Left ventricle myocardium inferior (tissue), 1 donor: Measurements from ENCODE around the gene ITGAE. TPM values are rescaled to one million over a fixed set of nuclear protein-coding genes. Genes with fewer than 3 reads are reported as not detected.
"Not testable (repeated sequence)": the region's sequence is repeated elsewhere in the genome, so short reads cannot be mapped to it uniquely, and the experiment has no call there.

ENCODE experiments used
- DNase-seq: peaks from one replicate; pipeline ENCODE4 v3.0.0-alpha.2; 2020
- H3K27ac ChIP-seq: fragments of 200-600 bp; replicated peaks from 2 replicates; pipeline ENCODE4 v1.8.0; 2021
- H3K27me3 ChIP-seq: fragments of 200-600 bp; 2 replicates; pipeline ENCODE4 v1.8.0; 2021; ENCODE audit warnings: low read depth
- H3K36me3 ChIP-seq: fragments of 200-600 bp; 2 replicates; pipeline ENCODE4 v1.8.0; 2021
- H3K4me1 ChIP-seq: fragments of 200-600 bp; 2 replicates; pipeline ENCODE4 v1.8.0; 2021
- H3K4me3 ChIP-seq: fragments of 200-600 bp; 2 replicates; pipeline ENCODE4 v1.8.0; 2021; ENCODE audit warnings: mild to moderate bottlenecking, moderate library complexity
- H3K9me3 ChIP-seq: fragments of 200-600 bp; replicated peaks from 2 replicates; pipeline ENCODE4 v1.8.0; 2021
- intact Hi-C: fragments of 100-400 bp; cut with micrococcal nuclease; formaldehyde crosslinking; loops from one replicate; pipeline ENCODE4 v1.11.0; 2022
- total RNA-seq: library from RNA; stranded (reverse); fragmentation: NEBNext Ultra II Directional; extraction: Animal tissue kit (Norgen Biotek cat#: 25700); gene quantifications from one replicate; pipeline ENCODE4 v1.2.1, GENCODE V29; 2021
- TF ChIP-seq, protein P1 (sequence below): fragments of 200-600 bp; IDR thresholded peaks from 2 replicates; pipeline ENCODE4 v1.8.0; 2021; ENCODE audit warnings: antibody characterized with exemption, mild to moderate bottlenecking, borderline replicate concordance
- donor health status: DM: no; HTN: yes; CAD: no; lungs with severe emphysema.

The ITGAE gene
- total RNA-seq, 1 donor from 2014 or later, result 19.6 TPM

DNA sequence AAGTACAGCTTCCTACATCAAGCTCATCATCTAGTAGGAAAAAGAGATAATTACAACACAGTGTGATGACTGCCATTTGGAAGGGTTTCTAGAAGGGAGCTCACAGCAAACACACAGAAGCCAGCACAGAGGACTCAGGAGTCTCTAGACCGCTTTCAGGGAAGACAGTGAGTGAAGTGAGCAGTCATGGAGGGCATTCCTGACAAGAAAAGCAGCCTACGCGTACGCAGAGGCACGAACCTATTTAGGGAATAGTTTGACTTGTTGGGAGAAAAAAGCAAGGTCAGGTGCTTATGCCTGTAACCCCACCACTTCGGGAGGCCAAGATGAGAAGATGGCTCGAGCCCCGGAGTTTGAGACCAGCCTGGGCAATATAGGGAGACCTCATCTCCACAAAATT is 85.7 kb downstream of the ITGAE start:
- H3K36me3 ChIP-seq, result peaks cover 66% of the 10 kb centered on the region
- H3K27me3 ChIP-seq, result no peaks in the 10 kb centered on the region
- TF ChIP-seq, protein P1, sequence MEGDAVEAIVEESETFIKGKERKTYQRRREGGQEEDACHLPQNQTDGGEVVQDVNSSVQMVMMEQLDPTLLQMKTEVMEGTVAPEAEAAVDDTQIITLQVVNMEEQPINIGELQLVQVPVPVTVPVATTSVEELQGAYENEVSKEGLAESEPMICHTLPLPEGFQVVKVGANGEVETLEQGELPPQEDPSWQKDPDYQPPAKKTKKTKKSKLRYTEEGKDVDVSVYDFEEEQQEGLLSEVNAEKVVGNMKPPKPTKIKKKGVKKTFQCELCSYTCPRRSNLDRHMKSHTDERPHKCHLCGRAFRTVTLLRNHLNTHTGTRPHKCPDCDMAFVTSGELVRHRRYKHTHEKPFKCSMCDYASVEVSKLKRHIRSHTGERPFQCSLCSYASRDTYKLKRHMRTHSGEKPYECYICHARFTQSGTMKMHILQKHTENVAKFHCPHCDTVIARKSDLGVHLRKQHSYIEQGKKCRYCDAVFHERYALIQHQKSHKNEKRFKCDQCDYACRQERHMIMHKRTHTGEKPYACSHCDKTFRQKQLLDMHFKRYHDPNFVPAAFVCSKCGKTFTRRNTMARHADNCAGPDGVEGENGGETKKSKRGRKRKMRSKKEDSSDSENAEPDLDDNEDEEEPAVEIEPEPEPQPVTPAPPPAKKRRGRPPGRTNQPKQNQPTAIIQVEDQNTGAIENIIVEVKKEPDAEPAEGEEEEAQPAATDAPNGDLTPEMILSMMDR, result no peak
- no peak overlapping the region for H3K27ac ChIP-seq
- H3K9me3 ChIP-seq, result no peaks in the 10 kb centered on the region
- intact Hi-C loops, result no loop called here
- no peak overlapping the region for H3K4me3 ChIP-seq
- peaks cover 11% of the 10 kb centered on the region for H3K4me1 ChIP-seq
- DNase-seq, result no peak

- Histone ChIP-seq H3K4me3 (no peak overlapping the region), H3K27ac (no peak overlapping the region), H3K27me3 (no peaks in the 10 kb centered on the region), H3K9me3 (no peaks in the 10 kb centered on the region), H3K36me3 (peaks cover 55% of the 10 kb centered on the region), H3K4me1 (no peaks in the 10 kb centered on the region)
- intact Hi-C loops, result no loop called here
- TF ChIP-seq, protein P1, result no peak
- no peak for DNase-seq
Observed at GRCh38 chr17:3712811-3713463, 88.1 kb downstream of the ITGAE start.

DNA sequence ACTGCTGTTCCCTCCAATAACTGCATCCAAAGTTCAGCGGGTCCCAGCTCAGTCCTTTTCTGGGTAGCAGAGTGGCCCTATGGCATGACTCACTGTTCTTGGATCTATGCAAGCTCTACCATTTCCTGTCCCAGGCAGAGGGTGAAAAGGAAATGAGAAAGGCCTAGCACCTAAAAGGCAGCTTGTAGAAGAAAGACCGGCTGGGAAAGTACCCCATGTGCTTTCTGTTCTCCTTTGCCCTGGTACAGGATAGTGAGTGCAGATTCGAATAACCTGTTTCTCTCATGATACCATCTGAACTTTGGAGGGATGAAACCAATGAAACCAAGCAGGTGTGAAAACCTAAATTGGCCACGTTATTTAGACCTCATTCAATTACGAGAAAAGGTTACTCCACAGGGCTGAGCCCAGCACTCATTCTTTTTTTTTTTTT is 90.0 kb downstream of the ITGAE start:
- intact Hi-C loops, result no loop called here
- TF ChIP-seq, protein P1, result no peak
- Histone ChIP-seq H3K9me3 (no peaks in the 10 kb centered on the region), H3K36me3 (peaks cover 35% of the 10 kb centered on the region), H3K27me3 (no peaks in the 10 kb centered on the region), H3K4me1 (no peaks in the 10 kb centered on the region), H3K4me3 (no peak overlapping the region), H3K27ac (no peak overlapping the region)
- DNase-seq, result no peak

DNA sequence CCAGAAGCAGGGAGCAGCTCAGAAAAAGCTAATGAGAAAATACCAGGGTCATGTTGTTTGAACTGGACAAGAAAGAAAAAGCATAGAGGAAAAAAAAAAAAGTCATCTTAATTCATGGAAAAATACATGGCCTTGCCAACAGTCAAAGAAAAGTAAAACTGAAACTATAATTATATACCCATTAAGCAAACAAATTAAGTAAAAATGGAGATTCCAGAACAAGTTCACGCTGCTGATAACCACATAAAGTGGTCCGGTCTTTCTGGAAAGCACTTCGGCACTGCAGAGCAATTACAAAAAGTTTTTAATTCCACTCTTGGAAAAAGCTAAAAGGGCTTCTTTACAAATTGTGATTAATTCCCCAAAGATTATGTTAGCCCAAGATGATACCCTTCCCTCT is 92.6 kb downstream of the ITGAE start:
- Histone ChIP-seq H3K4me3 (no peak overlapping the region), H3K27ac (no peak overlapping the region), H3K9me3 (no peaks in the 10 kb centered on the region), H3K4me1 (no peaks in the 10 kb centered on the region), H3K27me3 (no peaks in the 10 kb centered on the region), H3K36me3 (peaks cover 11% of the 10 kb centered on the region)
- intact Hi-C loops, result no loop called here
- TF ChIP-seq, protein P1, result no peak
- no peak for DNase-seq

GRCh38 chr17:3705718-3705984 is 95.3 kb downstream of the ITGAE start:
- H3K27me3 ChIP-seq, H3K9me3 ChIP-seq, intact Hi-C loops, DNase-seq, H3K27ac ChIP-seq, H3K4me3 ChIP-seq, H3K4me1 ChIP-seq, H3K36me3 ChIP-seq: not testable (repeated sequence)

DNA sequence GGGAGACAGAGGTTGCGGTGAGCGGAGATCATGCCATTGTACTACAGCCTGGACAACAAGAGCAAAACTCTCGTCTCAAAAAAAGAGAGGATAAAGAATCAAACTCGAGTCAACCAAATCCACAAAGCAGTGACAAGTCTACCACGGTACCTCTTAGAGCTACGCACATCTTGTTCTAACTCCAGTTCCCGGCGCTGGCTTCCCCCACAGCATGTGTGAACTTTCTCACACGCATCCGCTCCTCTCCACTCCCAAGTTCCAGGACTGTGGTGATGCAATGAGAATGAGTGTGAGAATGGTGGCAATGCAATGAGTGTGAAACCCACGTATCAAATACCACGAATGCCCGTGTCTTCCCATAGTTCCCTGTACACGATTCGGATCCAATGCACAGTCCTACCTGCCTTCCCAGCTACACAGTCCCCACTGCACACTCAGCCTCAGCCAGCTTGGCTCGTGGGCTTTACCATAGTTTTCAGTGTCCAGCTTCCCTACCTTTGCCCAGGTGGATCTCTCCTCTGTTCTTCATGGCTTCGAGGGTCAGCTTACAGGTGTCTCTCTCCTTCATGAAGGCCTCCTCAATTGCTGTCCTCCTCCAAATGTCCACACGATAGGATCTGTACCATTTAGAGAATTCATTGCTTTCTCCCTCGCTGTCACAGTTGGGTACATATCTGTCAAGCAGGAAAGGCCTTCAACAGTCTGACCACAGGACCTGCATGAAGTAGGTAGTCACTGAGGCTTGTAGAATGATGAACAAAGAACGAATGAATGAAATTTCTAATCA is 95.9 kb downstream of the ITGAE start:
- TF ChIP-seq, protein P1, result no peak

DNA sequence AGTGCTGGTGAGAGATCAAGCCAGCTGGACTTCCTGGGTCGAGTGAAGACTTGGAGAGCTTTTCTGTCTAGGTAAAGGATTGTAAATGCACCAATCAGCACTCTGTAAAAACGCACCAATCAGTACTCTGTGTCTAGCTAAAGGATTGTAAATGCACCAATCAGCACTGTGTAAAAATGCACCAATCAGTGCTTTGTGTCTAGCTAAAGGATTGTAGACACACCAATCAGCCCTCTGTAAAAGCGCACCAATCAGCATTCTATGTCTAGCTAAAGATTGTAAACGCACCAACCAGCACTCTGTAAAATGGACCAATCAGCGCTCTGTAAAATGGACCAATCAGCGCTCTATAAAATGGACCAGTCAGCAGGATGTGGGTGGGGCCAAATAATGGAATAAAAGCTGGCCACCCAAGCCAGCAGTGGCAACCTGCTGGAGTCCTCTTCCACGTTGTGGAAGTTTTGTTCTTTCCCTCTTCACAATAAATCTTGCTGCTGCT is 98.9 kb downstream of the ITGAE start:
- peaks cover 14% of the 10 kb centered on the region for H3K27me3 ChIP-seq
- H3K36me3 ChIP-seq, H3K27ac ChIP-seq, H3K4me1 ChIP-seq, H3K9me3 ChIP-seq, DNase-seq, H3K4me3 ChIP-seq, intact Hi-C loops: not testable (repeated sequence)

More for the DNA sequence above, 95.9 kb downstream of the ITGAE start:
- no peaks in the 10 kb centered on the region for H3K36me3 ChIP-seq
- intact Hi-C loops, result no loop called here
- no peak overlapping the region for H3K4me3 ChIP-seq
- no peak overlapping the region for H3K27ac ChIP-seq
- H3K27me3 ChIP-seq, result no peaks in the 10 kb centered on the region
- H3K4me1 ChIP-seq, result no peaks in the 10 kb centered on the region
- no peaks in the 10 kb centered on the region for H3K9me3 ChIP-seq
- DNase-seq, result no peak
